Measurements from ENCODE around the gene PRKG1.

The PRKG1 gene

DNA sequence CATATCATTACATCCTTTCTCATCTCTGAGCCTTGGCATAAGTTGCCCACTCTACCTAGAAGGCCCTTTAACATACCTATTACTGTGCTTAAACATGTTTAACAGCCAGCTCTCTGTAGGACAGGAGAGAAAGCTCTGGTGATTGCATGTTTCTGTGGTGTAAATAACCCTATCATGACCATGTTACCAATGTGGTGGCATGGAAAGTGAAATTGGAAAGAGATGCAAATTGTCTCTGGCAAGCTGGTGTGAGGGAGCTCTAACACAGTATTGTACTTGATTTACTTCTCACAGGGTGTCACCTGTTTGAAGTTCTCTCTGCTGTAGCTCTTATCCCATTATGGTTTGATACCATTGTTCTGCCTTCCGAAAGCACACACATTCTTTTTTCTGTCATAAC lies 1008.0 kb downstream of the PRKG1 start:
- no peak for DNase-seq (ENCODE audit: low read depth in 1 of 2, low spot score in 1 of 2)
- H3K27me3 ChIP-seq (ENCODE audit: insufficient read depth, poor library complexity, severe bottlenecking), result no peaks in the 10 kb centered on the region

DNA sequence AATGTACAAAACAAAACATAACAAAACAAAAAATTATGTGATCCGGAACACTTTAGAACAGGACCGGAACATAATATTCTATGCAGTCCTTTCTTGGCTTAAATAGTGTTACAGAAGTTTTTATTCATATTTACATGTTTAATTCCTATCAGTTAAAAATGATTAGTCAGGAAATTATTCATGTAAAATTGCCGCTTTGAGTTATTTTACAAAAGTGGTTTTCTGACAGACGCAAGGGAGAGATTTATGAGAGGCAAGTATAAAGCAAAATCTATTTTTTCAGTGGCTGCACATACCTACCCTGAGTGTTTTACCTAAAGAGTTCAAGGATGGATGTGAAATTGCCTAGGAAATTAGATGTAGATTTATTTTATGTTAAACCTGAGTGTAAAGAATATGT lies 1009.1 kb downstream of the PRKG1 start:
- TF ChIP-seq, protein P1, sequence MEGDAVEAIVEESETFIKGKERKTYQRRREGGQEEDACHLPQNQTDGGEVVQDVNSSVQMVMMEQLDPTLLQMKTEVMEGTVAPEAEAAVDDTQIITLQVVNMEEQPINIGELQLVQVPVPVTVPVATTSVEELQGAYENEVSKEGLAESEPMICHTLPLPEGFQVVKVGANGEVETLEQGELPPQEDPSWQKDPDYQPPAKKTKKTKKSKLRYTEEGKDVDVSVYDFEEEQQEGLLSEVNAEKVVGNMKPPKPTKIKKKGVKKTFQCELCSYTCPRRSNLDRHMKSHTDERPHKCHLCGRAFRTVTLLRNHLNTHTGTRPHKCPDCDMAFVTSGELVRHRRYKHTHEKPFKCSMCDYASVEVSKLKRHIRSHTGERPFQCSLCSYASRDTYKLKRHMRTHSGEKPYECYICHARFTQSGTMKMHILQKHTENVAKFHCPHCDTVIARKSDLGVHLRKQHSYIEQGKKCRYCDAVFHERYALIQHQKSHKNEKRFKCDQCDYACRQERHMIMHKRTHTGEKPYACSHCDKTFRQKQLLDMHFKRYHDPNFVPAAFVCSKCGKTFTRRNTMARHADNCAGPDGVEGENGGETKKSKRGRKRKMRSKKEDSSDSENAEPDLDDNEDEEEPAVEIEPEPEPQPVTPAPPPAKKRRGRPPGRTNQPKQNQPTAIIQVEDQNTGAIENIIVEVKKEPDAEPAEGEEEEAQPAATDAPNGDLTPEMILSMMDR (IDR thresholded peaks at IDR 0.05; ENCODE audit: insufficient read depth, low read length), result no peak
- TF ChIP-seq, protein P2, sequence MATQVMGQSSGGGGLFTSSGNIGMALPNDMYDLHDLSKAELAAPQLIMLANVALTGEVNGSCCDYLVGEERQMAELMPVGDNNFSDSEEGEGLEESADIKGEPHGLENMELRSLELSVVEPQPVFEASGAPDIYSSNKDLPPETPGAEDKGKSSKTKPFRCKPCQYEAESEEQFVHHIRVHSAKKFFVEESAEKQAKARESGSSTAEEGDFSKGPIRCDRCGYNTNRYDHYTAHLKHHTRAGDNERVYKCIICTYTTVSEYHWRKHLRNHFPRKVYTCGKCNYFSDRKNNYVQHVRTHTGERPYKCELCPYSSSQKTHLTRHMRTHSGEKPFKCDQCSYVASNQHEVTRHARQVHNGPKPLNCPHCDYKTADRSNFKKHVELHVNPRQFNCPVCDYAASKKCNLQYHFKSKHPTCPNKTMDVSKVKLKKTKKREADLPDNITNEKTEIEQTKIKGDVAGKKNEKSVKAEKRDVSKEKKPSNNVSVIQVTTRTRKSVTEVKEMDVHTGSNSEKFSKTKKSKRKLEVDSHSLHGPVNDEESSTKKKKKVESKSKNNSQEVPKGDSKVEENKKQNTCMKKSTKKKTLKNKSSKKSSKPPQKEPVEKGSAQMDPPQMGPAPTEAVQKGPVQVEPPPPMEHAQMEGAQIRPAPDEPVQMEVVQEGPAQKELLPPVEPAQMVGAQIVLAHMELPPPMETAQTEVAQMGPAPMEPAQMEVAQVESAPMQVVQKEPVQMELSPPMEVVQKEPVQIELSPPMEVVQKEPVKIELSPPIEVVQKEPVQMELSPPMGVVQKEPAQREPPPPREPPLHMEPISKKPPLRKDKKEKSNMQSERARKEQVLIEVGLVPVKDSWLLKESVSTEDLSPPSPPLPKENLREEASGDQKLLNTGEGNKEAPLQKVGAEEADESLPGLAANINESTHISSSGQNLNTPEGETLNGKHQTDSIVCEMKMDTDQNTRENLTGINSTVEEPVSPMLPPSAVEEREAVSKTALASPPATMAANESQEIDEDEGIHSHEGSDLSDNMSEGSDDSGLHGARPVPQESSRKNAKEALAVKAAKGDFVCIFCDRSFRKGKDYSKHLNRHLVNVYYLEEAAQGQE (IDR thresholded peaks at IDR 0.05; ENCODE audit: insufficient replicate concordance, low read depth), result no peak
- TF ChIP-seq GABPA (IDR thresholded peaks at IDR 0.05; ENCODE audit: low read depth), result no peak
- no peak for TF ChIP-seq SPI1 (IDR thresholded peaks at IDR 0.05; ENCODE audit: borderline replicate concordance, low read depth)
- no peak for TF ChIP-seq POLR2AphosphoS5 (IDR thresholded peaks at IDR 0.05; ENCODE audit: low read depth)
- no peak for DNase-seq (ENCODE audit: low read depth in 1 of 2, low spot score in 1 of 2)
- Histone ChIP-seq H3K27me3 (ENCODE audit: insufficient read depth, poor library complexity, severe bottlenecking) (no peaks in the 10 kb centered on the region), H3K27ac (replicated peaks) (no peak overlapping the region), H3K4me3 (replicated peaks; ENCODE audit: insufficient read depth, low read length) (no peak overlapping the region)

More for the DNA sequence above, 1008.0 kb downstream of the PRKG1 start:
- TF ChIP-seq GABPA (IDR thresholded peaks at IDR 0.05; ENCODE audit: low read depth) (no peak), SPI1 (IDR thresholded peaks at IDR 0.05; ENCODE audit: borderline replicate concordance, low read depth) (no peak), POLR2AphosphoS5 (IDR thresholded peaks at IDR 0.05; ENCODE audit: low read depth) (no peak)
- TF ChIP-seq, protein P2 (IDR thresholded peaks at IDR 0.05; ENCODE audit: insufficient replicate concordance, low read depth), result no peak
- Histone ChIP-seq H3K27ac (replicated peaks) (no peak overlapping the region), H3K4me3 (replicated peaks; ENCODE audit: insufficient read depth, low read length) (no peak overlapping the region)

DNA sequence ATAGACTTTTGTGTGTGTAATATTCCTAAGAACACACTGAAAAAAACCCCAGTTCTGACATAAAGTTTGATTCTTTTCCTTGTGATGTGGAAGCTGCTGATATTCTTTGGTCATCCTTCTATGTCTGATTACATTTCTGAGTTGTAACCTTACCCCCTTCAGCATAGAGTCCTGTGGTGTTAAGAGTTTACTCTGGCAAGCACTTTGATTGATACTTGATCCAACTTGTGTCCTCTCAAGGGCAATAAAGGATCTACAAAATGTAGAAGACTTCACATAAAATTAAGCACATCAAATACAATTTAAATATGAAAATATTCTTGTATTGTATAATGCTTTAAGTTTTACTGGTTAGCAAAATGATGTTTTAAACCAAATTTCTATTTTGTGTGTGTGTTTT lies 1018.1 kb downstream of the PRKG1 start:
- no peak for DNase-seq (ENCODE audit: low read depth in 1 of 2, low spot score in 1 of 2)
- TF ChIP-seq, protein P2 (IDR thresholded peaks at IDR 0.05; ENCODE audit: insufficient replicate concordance, low read depth), result no peak
- TF ChIP-seq POLR2AphosphoS5 (IDR thresholded peaks at IDR 0.05; ENCODE audit: low read depth) (no peak), GABPA (IDR thresholded peaks at IDR 0.05; ENCODE audit: low read depth) (no peak), SPI1 (IDR thresholded peaks at IDR 0.05; ENCODE audit: borderline replicate concordance, low read depth) (no peak)
- TF ChIP-seq, protein P1 (IDR thresholded peaks at IDR 0.05; ENCODE audit: insufficient read depth, low read length), result no peak
- H3K4me3 ChIP-seq (replicated peaks; ENCODE audit: insufficient read depth, low read length), result no peak overlapping the region
- no peaks in the 10 kb centered on the region for H3K27me3 ChIP-seq (ENCODE audit: insufficient read depth, poor library complexity, severe bottlenecking)
- H3K27ac ChIP-seq (replicated peaks), result no peak overlapping the region

Data from HL-60 (cell line).